COR-L47 (cell line): Measurements from ENCODE around the gene OSBPL10.
"Not testable (repeated sequence)": the region's sequence is repeated elsewhere in the genome, so short reads cannot be mapped to it uniquely, and the experiment has no call there.

Experiments
- DNase-seq: peaks from one replicate; lab custom pipeline; 2025; lab: John Stamatoyannopoulos, UW

The OSBPL10 gene, protein sequence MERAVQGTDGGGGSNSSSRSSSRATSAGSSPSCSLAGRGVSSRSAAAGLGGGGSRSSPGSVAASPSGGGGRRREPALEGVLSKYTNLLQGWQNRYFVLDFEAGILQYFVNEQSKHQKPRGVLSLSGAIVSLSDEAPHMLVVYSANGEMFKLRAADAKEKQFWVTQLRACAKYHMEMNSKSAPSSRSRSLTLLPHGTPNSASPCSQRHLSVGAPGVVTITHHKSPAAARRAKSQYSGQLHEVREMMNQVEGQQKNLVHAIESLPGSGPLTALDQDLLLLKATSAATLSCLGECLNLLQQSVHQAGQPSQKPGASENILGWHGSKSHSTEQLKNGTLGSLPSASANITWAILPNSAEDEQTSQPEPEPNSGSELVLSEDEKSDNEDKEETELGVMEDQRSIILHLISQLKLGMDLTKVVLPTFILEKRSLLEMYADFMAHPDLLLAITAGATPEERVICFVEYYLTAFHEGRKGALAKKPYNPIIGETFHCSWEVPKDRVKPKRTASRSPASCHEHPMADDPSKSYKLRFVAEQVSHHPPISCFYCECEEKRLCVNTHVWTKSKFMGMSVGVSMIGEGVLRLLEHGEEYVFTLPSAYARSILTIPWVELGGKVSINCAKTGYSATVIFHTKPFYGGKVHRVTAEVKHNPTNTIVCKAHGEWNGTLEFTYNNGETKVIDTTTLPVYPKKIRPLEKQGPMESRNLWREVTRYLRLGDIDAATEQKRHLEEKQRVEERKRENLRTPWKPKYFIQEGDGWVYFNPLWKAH

DNA sequence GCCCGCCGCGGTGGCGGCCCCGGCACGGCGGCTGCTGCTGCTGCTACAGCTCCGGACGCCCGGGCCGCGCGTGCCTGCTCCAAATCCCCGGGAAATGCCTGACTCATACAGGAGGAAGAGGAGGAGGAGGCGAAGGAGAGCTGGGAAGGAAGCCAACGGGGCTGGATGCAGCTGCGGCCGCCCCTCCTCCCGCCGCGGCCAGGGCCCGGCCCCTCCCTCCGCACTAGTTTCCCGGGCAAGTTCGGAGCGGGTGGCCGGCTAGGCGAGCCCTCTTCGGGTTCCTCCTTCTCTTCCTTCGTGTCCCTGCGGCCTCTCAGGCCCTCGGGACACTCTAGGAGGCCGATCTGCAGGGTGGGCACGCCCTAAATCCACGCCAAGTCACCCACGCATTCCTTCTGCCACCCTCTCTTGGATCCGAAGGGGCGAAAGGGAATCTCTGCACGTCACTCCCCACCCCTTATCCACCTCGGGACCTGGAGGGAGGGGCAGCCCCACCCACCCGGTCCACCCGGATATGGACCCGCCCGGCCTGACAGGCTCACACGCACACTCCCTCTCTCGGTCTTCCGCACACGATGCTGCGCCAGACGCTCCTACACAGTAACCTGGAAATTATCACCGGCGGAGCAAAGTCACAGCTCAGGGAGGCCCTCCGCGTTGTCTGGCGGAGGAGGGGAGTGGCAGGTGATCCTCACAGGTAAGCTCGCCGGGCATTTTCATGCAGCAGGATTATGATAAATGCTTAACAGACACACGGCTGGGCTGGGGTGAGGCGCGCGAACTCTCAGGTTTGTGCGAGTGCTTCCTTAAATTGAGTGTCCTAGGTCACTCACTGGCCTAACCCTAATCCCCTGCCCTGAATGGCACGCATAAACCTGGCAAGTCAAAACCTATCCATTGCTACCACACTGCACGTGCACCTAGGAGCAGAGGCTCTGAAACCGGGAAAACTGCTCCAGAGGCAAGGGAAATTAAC, at the start of gene OSBPL10, which contains the start of gene ZNF860:
Gene OSBPL10 (minus strand): TSS at position 57 of the 976 bp plus-strand sequence. CDS start 83 bp downstream, outside the sequence.
Gene ZNF860 (plus strand): TSS at position 545 of the 976 bp plus-strand sequence. CDS start 7,330 bp downstream, outside the sequence.
- peak; percentile 29 for DNase-seq

DNA sequence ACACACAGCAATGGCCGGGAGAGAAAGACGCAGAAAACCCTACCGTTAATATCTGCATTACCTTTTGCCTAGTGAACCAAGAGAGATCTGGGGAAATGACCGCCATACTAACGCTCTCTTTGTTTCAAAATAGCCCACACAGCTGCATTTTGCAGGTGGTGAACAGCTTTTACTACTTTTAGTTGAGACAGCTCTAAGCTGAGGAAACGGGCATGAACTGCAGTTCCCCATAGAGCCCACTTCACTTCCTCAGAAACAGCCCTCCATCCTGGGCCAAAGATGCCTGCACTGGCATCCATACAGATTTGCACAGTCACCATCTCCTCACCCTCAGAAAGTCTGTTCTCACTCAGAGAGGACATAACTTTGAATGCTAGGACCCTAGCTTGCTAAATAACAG, 45.5 kb upstream of the OSBPL10 start:
- no peak for DNase-seq

DNA sequence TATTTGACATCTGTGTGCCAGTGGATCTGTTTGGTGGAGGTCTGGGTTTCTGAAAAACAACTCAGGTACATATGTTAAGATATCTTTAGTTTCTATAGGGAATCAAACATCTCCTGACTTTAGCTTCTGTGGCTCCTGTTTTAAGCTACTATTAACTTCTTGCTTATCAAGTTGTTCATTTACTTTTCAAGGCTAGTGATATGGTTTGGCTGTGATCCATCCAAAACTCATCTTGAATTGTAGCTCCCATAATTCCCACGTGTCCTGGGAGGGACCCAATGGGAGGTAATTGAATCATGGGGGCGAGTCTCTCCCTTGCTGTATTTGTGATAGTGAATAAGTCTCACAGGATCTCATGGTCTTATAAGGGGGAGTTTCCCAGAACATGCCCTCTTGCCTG, 41.9 kb upstream of the OSBPL10 start:
- DNase-seq: no peak

- DNase-seq: no peak
These were observed 40.7 kb upstream of the OSBPL10 start for GRCh38 chr3:32021748-32022147.

- DNase-seq: no peak
These were observed 40.1 kb upstream of the OSBPL10 start for GRCh38 chr3:32021155-32021554.

DNA sequence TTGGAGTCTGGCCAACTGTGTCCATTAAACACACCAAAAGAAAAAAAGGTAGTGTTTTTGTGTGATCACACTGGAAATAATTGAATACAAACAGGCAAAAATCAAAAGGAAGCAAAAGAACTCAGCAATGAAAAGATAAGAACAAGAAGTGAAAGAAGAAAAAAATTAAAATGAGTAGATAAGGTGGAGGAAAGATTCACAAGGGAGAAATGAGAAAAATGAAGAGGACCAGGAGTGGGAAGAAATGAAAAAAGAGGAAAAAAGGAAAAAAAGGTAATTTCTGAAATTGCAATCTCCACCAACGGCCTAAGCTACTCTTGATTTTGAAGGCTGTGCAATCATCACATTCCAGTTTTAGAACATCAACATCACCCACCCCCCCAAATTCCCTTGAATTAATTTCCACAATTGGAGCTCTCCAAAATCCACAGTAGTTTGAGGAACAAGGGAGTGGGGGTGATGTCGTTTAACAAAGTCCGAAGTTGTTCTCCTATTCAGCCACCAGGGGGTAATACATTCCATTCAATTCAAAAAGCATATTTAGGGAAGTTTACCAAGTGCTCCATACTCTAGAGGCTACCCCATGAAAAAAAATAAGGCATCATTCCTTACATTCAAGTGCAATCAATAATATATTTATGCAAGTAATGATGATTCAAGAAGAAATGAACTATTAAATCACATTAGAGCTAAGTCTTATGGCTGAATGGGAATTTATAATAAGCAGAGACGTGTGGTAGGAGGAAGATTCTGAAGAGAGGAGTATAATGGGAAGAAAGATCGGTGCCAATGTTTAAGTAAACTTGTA, 37.9 kb upstream of the OSBPL10 start:
- peak; percentile 15 for DNase-seq

DNA sequence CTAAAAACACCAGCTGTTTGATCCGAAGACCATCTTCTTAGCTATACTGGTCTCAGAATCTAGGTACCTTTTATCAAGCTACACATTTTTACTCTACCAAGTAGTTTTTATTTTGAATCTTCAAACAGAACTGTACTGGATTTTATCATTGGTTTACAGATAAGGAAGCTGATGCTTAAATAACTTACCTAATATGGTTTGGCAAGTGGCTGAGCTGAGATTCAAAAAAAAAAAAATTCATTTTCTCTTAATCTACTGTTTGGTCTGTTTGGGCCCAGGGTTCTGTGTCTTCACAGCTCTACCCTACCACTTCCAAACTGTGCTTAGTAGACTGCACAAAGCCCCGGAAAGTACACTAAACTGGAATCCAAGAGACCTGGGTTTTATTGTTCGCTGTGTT, 36.2 kb upstream of the OSBPL10 start:
- no peak for DNase-seq

DNA sequence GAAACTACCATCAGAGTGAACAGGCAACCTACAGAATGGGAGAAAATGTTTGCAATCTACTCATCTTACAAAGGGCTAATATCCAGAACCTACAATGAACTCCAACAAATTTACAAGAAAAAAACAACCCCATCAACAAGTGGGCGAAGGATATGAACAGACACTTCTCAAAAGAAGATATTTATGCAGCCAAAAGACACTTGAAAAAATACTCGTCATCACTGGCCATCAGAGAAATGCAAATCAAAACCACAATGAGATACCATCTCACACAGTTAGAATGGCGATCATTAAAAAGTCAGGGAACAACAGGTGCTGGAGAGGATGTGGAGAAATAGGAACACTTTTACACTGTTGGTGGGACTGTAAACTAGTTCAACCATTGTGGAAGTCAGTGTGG, 34.6 kb upstream of the OSBPL10 start:
- DNase-seq: not testable (repeated sequence)

DNA sequence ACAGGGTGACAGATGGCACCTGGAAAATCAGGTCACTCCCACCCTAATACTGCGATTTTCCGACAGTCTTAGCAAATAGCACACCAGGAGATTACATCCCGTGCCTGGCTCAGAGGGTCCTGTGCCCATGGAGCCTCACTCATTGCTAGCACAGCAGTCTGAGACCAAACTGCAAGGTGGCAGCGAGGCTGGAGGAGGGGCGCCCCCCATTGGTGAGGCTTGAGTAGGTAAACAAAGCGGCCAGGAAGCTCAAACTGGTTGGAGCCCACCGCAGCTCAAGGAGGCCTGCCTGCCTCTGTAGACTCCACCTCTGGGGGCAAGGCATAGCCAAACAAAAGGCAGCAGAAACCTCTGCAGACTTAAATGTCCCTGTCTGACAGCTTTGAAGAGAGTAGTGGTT, 29.6 kb upstream of the OSBPL10 start:
- DNase-seq: not testable (repeated sequence)

DNA sequence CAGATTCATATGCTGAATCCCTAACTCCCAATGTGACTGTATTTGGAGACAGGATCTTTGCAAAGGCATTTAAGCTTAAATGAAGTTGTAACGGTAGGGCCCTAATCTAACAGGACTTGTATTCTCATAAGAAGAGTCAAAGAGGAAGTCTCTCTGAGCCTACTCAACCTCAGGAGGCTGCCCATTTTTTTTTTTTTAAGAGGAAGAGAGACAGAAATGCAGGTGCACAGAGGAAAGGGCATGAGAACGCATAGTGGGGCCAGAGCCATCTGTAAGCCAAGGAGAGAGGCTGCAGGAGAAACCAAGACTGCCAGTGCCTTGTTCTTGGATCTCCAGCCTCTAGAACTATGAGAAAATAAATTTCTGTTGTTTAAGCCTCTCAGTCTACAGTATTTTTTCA, 28.9 kb upstream of the OSBPL10 start:
- DNase-seq: no peak

DNA sequence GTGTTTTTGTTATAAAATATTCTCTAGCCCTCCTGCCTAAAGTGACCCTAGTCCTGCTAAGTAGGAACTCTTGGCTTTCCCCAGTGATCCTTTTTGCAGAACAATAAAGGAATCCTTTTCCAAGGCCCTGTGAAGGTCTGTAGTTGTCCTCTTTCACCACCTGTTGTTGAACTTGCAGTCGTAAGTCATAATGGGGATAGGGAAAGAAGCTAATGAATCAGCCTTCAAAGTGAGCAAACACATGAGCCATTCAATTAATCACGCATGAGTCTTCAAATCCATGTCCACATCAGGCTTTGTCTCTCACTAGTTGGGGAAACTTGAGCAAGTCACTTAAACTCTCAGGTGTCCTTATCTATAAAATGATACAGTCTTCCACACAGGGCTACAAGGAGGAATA, 28.0 kb upstream of the OSBPL10 start:
- DNase-seq: no peak

DNA sequence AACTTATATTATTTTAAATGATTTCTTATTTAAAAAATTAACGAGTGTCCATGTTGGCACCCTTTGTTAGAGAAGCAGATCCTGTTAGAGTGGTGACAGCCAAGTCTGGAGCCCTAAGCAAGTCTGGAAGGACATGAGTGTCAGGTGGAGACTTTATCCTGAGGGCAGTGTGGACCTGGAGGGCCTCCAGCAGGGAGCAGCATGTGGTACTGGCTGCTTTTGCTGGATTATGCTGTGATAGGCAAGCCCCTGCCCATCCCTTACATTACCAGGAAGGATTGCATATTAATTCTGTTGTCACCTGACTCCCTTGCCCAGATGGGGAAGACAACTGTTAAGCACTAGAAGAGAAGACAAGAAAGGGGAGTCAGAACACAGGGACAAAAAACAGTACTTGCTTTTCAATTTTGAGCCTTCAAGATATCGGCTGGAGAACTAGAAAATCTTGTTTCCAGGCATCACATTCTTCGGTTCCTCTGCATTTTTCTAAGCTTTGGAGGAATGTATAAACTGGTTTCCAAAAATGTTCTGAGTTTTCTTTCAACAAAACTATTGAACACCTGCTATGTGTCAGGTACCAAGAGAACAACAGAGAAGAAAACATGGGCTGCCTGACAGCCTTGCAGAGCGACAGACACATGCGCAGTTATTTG, 23.2 kb upstream of the OSBPL10 start:
- DNase-seq: no peak

DNA sequence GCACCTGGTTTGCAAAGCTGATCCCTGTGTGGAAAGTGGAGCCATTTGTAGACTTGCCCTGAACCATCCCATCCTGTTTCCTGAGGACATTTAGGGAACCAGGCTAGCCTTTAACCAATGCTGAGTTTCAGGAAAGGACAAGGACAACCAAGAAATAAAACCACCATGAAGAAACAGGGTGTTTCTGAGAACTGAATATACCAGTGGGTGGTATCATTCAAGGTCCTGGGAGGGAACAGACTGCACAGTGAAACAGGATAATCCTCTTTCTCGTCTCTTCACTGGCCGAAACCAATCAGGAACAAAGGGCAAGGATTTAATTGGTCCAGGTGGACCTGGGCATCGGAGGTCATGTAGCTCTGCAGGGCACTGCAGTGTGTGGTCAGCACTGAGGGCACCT, 22.3 kb upstream of the OSBPL10 start:
- DNase-seq: no peak

DNA sequence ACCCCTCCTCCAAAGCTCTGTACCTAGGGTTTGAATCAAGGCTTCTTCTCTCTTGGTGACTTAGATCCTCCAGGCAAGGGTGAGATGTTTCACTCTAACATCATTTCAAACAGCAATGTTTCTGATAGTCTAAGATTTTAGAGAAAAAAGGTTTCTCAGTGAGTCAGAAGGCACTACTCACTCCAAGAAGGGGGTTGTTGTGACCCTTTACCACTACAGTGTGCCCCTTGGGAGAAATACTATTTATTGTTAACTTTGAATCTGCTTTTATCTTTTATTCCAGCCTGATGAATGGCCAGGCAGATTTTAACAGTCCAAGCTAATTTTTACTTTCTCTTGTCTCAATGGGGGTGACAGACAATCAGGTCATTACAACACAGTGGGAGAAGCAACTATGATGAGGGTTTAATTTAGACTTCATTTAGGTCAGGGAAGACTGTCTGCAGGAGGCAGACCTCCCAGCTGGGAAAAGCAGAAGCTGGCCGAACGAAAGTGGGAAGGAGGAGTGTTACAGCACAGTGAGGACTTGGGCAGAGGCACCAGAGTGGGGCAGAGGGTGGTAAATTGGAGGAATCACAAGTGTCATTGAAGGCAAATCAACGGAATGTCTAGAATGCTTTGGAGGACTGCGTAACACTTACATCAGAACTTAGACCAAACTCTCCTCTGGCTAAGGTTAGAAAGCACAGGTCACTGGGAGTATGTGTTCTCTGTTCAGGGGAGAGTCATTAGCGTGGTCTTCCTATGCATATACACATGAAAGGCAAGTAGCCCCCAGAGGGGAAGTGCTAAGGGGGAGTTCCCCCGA, 21.7 kb upstream of the OSBPL10 start:
- no peak for DNase-seq

DNA sequence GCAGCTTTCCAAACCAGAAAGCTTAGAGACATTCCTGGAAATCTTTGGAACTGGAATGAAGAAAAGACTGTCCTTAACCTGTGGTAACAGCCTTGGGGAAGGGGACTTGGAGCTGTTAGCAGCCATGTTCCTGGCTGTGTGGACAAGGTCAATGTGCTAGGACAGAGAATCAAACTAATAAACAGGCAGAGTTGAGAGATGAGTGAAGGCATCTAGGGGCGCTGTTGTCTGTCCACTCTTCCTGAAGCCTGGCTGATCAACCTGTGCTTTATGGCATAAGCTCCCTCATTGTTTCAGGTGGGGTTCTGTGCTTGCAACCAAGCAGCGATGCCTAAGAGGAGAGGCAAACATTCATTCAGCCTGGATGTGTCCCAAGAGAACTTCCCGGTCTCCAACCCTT, 19.8 kb upstream of the OSBPL10 start:
- DNase-seq: no peak

- no peak for DNase-seq
These were observed 18.9 kb upstream of the OSBPL10 start for GRCh38 chr3:31999907-32000439.

DNA sequence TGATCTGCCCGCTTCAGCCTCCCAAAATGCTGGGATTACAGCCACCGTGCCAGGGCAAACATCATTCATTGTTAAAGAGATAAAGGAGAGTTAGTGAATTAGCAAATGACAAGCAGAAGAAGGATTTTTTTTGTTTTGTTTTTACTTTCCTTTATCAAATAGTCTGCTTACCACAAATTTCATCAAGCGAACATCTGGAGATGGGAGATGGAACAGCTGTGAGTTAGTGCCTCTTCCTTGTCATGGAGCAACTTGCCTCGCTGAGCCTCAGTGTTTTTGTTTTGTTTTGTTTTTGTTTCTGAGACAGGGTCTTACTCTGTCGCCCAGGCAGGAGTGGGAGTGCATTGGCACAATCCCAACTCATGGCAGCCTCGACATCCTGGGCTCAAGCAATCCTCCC, 16.4 kb upstream of the OSBPL10 start:
- DNase-seq: no peak

- no peak for DNase-seq
These were observed 15.1 kb upstream of the OSBPL10 start for GRCh38 chr3:31996195-31996594.

GRCh38 chr3:31995026-31995425, 14.0 kb upstream of the OSBPL10 start:
- not testable (repeated sequence) for DNase-seq
